Psoas muscle (tissue), 8 donors: Measurements from ENCODE around the gene TMPRSS6. TPM values are rescaled to one million over a fixed set of nuclear protein-coding genes. Genes with fewer than 3 reads are reported as not detected.

Source experiments
- ATAC-seq, 4 donors: fragments of 200-7000 bp; cut with Tn5 transposase; one replicate each; pipeline ENCODE4 v1.9.1; 2020; ENCODE audit warnings: moderate library complexity in 3 of 4, mild to moderate bottlenecking in 2 of 4
- DNase-seq, 2 donors: peaks; one replicate each; pipeline ENCODE4 v3.0.0-alpha.2; 2020
- H3K27ac ChIP-seq: fragments of 200-600 bp; one replicate; pipeline ENCODE4 v1.8.0; 2022
- H3K27me3 ChIP-seq, 3 donors: fragments of 200-600 bp in 1 of 3; one replicate each; pipeline versions ENCODE4 v1.6.1 to v1.8.0; 2013 to 2022; ENCODE audit warnings: low read length in 2 of 3, mild to moderate bottlenecking in 2 of 3, moderate library complexity in 1 of 3; ENCODE audit not compliant: insufficient read depth in 3 of 3
- H3K36me3 ChIP-seq, 2 donors: fragments of 200-600 bp in 1 of 2; one replicate each; pipeline versions ENCODE4 v1.6.1 to v1.8.0; 2013 to 2022; ENCODE audit warnings: low read depth in 1 of 2, mild to moderate bottlenecking in 1 of 2, moderate library complexity in 1 of 2; ENCODE audit not compliant: insufficient read depth in 1 of 2
- H3K4me1 ChIP-seq: fragments of 200-600 bp; one replicate; pipeline ENCODE4 v1.8.0; 2022
- H3K4me3 ChIP-seq: fragments of 200-600 bp; one replicate; pipeline ENCODE4 v1.8.0; 2022; ENCODE audit warnings: mild to moderate bottlenecking
- H3K9me3 ChIP-seq: fragments of 200-600 bp; one replicate; pipeline ENCODE4 v1.8.0; 2022
- CTCF ChIP-seq: fragments of 200-600 bp; IDR thresholded peaks from one replicate; pipeline ENCODE4 v1.8.0; 2022; ENCODE audit warnings: antibody characterized with exemption
- WGBS, 3 donors: extraction: QIAGEN DNeasy Blood & Tissue Kit; methylation state at CpG; one replicate each; pipeline versions ENCODE4 v1.1.6 to v1.1.7; 2013; 5-methylcytosine and 5-hydroxymethylcytosine counted together
- intact Hi-C, 2 donors: fragments of 100-400 bp; cut with DNase I; formaldehyde crosslinking; loops; one replicate each; pipeline versions ENCODE4 v1.11.0 to v1.14.2; 2022
- polyA plus RNA-seq, 3 donors: library from polyadenylated mRNA; stranded (reverse); fragments of 200-250 nt; gene quantifications; one replicate each; pipeline ENCODE4 v1.2.3, GENCODE V29; 2013
- total RNA-seq, 4 donors: library from RNA; stranded (reverse); fragmentation: NEBNext Ultra II Directional in 2 of 4; extraction: Animal tissue kit (Norgen Biotek cat#: 25700) in 2 of 4; gene quantifications; one replicate each; pipeline versions ENCODE4 v1.2.1 to v1.2.4, GENCODE V29; 2021 to 2023
- donor health status: healthy with polysubstance abuse.
- donor health status: DM: no; HTN: no; CAD: no; lungs with moderate emphysema.
- donor health status: Bipolar disorder and iron deficiency.
- donor health status: healthy.
- donor health status: DM: yes; HTN: yes; CAD: no.
- donor health status: DM: no; HTN: no; CAD: no.
- donor health status: DM: no; HTN: no; CAD: no.
- donor health status: DM: yes; HTN: yes; CAD: no.

Gene TMPRSS6
- total and polyA plus RNA-seq, 7 donors: not detected

- no peak for DNase-seq
- Histone ChIP-seq H3K4me1 (no peaks in the 10 kb centered on the region), H3K9me3 (no peaks in the 10 kb centered on the region), H3K27me3 (peaks cover 0 to 13% (median 6%) of the 10 kb centered on the region in 3 donors), H3K36me3 (no peaks in the 10 kb centered on the region), H3K27ac (no peak overlapping the region), H3K4me3 (no peak overlapping the region)
- intact Hi-C loops: no loop called here
- 77 to 88% (median 83%) methylated on average over 7 to 10 of the region's 10 CpGs for WGBS, 3 donors
- TF ChIP-seq CTCF: no peak
- no peak for ATAC-seq
Measured at GRCh38 chr22:37061611-37062375, 47.7 kb downstream of the TMPRSS6 start.

DNA sequence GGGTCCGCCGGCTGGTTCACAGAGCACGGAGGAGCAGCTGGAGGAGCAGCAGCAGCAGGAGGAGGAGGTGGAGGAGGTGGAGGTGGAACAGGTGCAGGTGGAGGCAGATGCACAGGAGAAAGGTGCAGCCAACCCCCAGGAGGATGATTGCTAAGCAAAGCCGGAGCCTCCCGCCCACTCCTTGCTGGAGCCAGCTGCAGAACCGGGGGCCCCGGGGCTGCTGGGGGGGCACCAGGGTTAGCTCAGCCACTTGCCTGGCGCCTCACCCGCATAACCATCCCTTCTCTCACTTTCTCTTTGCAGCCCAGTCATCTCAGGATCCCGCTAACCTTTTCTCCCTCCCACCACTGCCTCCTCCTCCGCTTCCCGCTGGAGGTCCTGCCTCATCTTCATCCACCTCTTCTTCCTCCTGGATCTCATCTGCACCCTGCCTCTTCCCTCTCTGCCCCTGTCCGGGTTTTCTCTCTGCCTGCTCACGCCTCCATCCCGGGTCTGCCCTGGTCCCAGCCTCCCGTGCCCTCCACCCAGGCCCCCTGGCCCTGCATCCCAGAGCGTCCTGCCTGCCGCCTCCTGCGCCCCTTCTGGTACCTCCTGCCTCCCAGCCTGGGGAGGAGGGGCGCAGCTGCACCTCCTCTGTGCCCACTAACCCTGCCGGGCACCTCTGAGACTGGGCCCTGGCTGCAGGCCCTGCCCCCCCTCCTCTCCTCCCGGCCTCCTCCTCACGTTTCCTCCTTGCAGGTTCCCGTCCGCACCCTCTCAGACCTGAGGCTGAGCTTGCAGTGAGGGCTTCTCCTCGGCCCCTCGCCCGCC lies 48.5 kb downstream of the TMPRSS6 start:
- ATAC-seq (no peak), DNase-seq (no peak)
- 83 to 87% (median 85%) methylated on average over 25 to 28 of the region's 28 CpGs for WGBS, 3 donors
- H3K4me3 ChIP-seq: no peak overlapping the region
- H3K27me3 ChIP-seq: peaks cover 0 to 7% (median 6%) of the 10 kb centered on the region in 3 donors
- H3K9me3 ChIP-seq: no peaks in the 10 kb centered on the region
- H3K27ac ChIP-seq: no peak overlapping the region
- no peak for TF ChIP-seq CTCF
- H3K4me1 ChIP-seq: no peaks in the 10 kb centered on the region
- intact Hi-C loops: no loop called here
- no peaks in the 10 kb centered on the region for H3K36me3 ChIP-seq

GRCh38 chr22:37059876-37060449 lies 49.5 kb downstream of the TMPRSS6 start:
- DNase-seq: no peak
- H3K4me1 ChIP-seq: no peaks in the 10 kb centered on the region
- peaks cover 0 to 7% (median 6%) of the 10 kb centered on the region in 3 donors for H3K27me3 ChIP-seq
- 81 to 92% (median 82%) methylated on average over 9 of the region's 9 CpGs for WGBS, 3 donors
- no peak for ATAC-seq
- H3K9me3 ChIP-seq: no peaks in the 10 kb centered on the region
- no peak overlapping the region for H3K4me3 ChIP-seq
- intact Hi-C loops: no loop called here
- no peak overlapping the region for H3K27ac ChIP-seq
- H3K36me3 ChIP-seq: no peaks in the 10 kb centered on the region
- TF ChIP-seq CTCF: no peak

GRCh38 chr22:37058917-37059701 lies 50.4 kb downstream of the TMPRSS6 start:
- no peak for TF ChIP-seq CTCF
- H3K36me3 ChIP-seq: no peaks in the 10 kb centered on the region
- H3K4me3 ChIP-seq: no peak overlapping the region
- intact Hi-C loops: no loop called here
- 92 to 94% (median 93%) methylated on average over 26 to 28 of the region's 28 CpGs for WGBS, 3 donors
- no peaks in the 10 kb centered on the region for H3K4me1 ChIP-seq
- ATAC-seq (no peak), DNase-seq (no peak)
- H3K27me3 ChIP-seq: peaks cover 0 to 7% (median 6%) of the 10 kb centered on the region in 3 donors
- H3K27ac ChIP-seq: no peak overlapping the region
- no peaks in the 10 kb centered on the region for H3K9me3 ChIP-seq
